AG10803 (cell line): ENCODE measurements around the gene CAMKMT.

Source experiments
- DNase-seq: peaks from one replicate; pipeline ENCODE4 v3.0.0; 2010; ENCODE audit warnings: low read depth
- H3K4me3 ChIP-seq: 2 replicates; pipeline ENCODE4 v1.5.1; 2011; ENCODE audit warnings: mild to moderate bottlenecking, low read length, control low read depth
- CTCF ChIP-seq: conservative IDR thresholded peaks from 2 replicates; pipeline ENCODE4 v1.5.1; 2011; ENCODE audit warnings: mild to moderate bottlenecking, low read length, control low read depth, inconsistent platforms

Gene CAMKMT

GRCh38 chr2:44719562-44719961, 357.8 kb downstream of the CAMKMT start:
- no peak for DNase-seq
- H3K4me3 ChIP-seq: no peak overlapping the region
- no peak for TF ChIP-seq CTCF

DNA sequence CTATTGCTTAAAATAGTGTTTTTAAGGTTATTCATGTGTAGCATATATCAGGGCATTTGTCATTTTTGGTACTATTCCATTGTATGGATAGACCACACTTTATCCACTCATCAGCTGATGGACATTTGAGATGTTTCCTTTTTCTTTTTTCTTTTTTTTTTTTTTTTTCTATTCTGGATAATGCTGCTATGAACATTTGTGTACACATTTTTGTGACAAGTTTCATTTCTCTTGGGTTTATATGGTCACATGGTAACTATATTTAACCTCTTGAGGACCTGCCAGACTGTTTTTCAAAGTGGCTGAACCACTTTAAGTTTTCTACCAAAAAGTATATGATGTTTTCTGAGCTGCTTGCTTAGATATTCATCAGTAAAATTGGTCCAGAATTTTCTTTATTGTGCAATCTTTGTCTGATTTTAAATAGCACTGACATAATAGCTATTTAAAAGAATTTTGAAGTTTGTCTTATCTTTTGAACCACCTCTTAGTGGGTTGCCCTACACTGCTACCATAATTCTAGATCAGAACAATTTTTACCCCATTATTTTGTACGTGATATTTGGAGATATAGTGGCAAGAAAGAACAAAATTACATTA, 360.4 kb downstream of the CAMKMT start:
- H3K4me3 ChIP-seq: no peak overlapping the region
- no peak for DNase-seq
- TF ChIP-seq CTCF: no peak

- no peak overlapping the region for H3K4me3 ChIP-seq
- no peak for TF ChIP-seq CTCF
- DNase-seq: no peak
Observed at GRCh38 chr2:44723921-44724320, 362.2 kb downstream of the CAMKMT start.

- DNase-seq: no peak
- no peak for TF ChIP-seq CTCF
- no peak overlapping the region for H3K4me3 ChIP-seq
Observed at GRCh38 chr2:44730593-44730992, 368.8 kb downstream of the CAMKMT start.

DNA sequence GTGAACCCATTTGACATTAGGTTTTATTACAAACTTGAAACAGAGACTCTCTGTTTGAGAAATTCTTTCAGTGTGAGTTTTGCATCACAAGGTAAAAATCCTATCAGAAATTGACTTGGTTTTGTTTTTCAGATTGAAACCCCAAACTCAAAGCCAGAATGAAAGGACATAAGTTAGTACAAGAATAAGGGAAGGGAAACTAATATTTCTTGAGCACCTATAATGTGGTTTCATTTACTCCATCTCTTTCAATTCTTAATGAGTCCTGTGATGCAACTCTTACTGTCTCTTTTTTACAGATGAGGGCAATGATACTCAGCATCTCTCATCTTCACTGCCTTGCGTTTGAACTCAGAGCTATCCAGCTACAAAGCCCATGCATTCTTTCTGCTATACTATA, 369.8 kb downstream of the CAMKMT start:
- TF ChIP-seq CTCF: no peak
- no peak for DNase-seq
- no peak overlapping the region for H3K4me3 ChIP-seq

DNA sequence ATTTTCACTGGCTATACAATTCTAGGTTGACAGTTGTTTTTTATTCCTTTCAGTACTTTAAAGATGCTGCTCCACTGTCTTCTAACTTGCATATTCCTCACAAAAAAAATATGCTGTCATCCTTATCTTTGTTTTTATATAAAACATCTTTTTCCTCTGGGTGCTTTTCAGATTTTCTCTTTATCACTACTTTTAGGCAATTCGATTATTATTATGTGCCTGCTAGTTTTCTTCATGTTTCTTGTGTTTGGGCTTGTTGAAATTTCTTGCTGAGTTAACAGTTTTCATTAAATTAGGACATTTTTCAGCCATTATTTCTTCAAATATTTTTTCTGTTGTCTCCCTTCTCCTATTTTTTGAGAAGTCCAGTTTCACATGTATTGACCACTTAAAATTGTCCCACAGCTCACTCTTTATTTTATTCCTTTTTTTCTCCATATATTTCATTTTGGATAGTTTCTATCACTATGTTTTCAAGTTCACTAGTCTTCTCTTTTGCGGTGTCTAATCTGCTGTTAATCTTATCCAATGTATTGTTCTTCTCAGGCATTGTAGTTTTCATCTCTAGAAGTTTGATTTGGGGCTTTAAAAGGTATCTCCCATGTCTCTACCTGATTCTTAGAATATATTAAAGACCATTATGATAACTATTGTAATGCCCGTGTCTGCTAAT, 374.7 kb downstream of the CAMKMT start:
- no peak for TF ChIP-seq CTCF
- no peak for DNase-seq
- H3K4me3 ChIP-seq: no peak overlapping the region

- peak; percentile 12 for DNase-seq
- TF ChIP-seq CTCF: no peak
- H3K4me3 ChIP-seq: no peak overlapping the region
Observed at GRCh38 chr2:44740678-44741077, 378.9 kb downstream of the CAMKMT start.
